H1 (cell line): Measurements from ENCODE around the gene GNA12. TPM values are rescaled to one million over a fixed set of nuclear protein-coding genes. Genes with fewer than 3 reads are reported as not detected.

Source experiments
- CHD1 ChIP-seq: IDR thresholded peaks from 2 replicates; pipeline ENCODE4 v1.6.1; 2012; ENCODE audit warnings: low read depth, low read length, improper control_type of control experiment
- CREB1 ChIP-seq: IDR thresholded peaks from 2 replicates; pipeline ENCODE4 v1.6.1; 2012; ENCODE audit warnings: inconsistent platforms
- JUND ChIP-seq: IDR thresholded peaks from 2 replicates; pipeline ENCODE4 v1.6.1; 2011; ENCODE audit warnings: mild to moderate bottlenecking, improper control_type of control experiment, low read length
- NRF1 ChIP-seq: IDR thresholded peaks from 2 replicates; pipeline ENCODE4 v1.6.1; 2011; ENCODE audit warnings: mild to moderate bottlenecking, low read depth, low read length, improper control_type of control experiment
- RXRA ChIP-seq: IDR thresholded peaks from 2 replicates; pipeline ENCODE4 v1.6.1; 2011; ENCODE audit warnings: low read depth, mild to moderate bottlenecking, low read length, moderate library complexity; ENCODE audit not compliant: insufficient read depth
- TAF7 ChIP-seq: optimal IDR thresholded peaks from 2 replicates; pipeline ENCODE3; 2011; ENCODE audit warnings: low read depth, mild to moderate bottlenecking, inconsistent platforms, low read length, moderate library complexity, borderline replicate concordance
- TBP ChIP-seq: IDR thresholded peaks from 2 replicates; pipeline ENCODE4 v1.6.1; 2011; ENCODE audit warnings: low read depth, low read length, improper control_type of control experiment
- polyA plus RNA-seq, 7 experiments: library from polyadenylated mRNA; depleted of rRNA in 3 of 7; stranded (reverse) in 5 of 7; unstranded in 2 of 7; fragments of >200 nt in 5 of 7; fragments of 200-250 nt in 2 of 7; gene quantifications; 1 replicate in 5 of 7; 2 replicates in 1 of 7; 4 replicates in 1 of 7; pipeline versions ENCODE4 v1.2.1 to v1.2.3, GENCODE V29; 2011 to 2013; ENCODE audit warnings: missing spikeins in 2 of 7, mixed read lengths in 2 of 7
- total RNA-seq: library from RNA; stranded (reverse); fragmentation: NEBNext Ultra II Directional; extraction: Animal tissue kit (Norgen Biotek cat#: 25700); gene quantifications from 2 replicates; pipeline ENCODE4 v1.2.1, GENCODE V29; 2021
- TF ChIP-seq, protein P1 (sequence below): IDR thresholded peaks from 2 replicates; pipeline ENCODE4 v1.6.1; 2012; ENCODE audit warnings: inconsistent platforms

The GNA12 gene
- total and polyA plus RNA-seq, 2 of the 8 experiments (the other 6 are each of a cell fraction or from before 2014, with no cell fraction given) = 96.5 to 109 TPM

DNA sequence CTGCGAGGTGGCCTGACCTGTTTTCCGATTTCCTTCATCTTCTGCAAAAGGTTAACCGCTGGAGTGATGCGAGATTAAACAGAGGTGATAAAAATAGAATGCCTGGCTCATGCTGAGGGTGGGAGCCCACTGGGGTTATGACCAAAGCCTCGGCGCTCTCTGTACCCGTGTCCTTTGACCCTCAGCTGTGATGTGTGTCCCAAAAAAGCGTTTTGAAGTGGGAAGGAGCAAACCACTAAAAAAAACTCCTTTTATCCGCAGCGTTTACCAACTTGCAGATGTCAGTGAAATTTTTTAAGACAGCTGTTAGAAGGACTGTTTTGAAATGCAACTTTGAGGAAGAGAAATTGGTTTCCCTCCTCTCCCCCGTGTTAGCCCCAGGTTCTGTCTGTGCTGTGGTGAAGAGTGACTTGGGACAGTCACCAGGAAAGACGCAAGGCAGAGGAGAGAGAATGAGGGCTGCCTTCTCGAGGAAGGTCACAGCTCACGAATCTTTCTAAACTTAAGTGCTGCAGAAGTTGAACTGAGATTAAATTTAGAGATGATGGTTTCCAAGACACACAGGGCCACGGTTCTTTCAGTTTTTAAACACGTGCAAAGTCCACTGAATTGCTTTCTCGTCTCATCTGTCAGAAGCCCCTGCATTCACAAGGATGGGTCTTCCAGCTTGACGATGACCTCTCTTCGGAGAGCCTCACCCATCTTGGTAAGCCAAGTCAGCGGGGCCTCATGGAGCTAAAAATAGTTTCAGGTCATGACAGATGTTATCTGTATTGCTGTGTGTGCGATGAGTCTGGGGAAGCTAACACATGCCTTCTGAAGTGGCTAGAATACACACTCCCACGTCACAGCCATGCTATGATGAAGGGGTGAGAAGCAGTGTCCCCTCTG, 128.5 kb downstream of the GNA12 start (continued):
- TF ChIP-seq TAF7 = no peak
- TF ChIP-seq, protein P1, sequence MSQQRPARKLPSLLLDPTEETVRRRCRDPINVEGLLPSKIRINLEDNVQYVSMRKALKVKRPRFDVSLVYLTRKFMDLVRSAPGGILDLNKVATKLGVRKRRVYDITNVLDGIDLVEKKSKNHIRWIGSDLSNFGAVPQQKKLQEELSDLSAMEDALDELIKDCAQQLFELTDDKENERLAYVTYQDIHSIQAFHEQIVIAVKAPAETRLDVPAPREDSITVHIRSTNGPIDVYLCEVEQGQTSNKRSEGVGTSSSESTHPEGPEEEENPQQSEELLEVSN = no peak
- TF ChIP-seq CHD1 = no peak
- no peak for TF ChIP-seq NRF1
- no peak for TF ChIP-seq RXRA
- no peak for TF ChIP-seq CREB1
- TF ChIP-seq JUND = no peak
- no peak for TF ChIP-seq TBP
